Gastrocnemius medialis (tissue), 4 donors: ENCODE data around the gene ILKAP. TPM values are rescaled to one million over a fixed set of nuclear protein-coding genes. Genes with fewer than 3 reads are reported as not detected.

ENCODE experiments used
- ATAC-seq, 2 donors: fragments of 150-250 bp; one replicate each; pipeline ENCODE4 v1.9.1; 2016
- DNase-seq, 2 donors: peaks; one replicate each; pipeline ENCODE4 v3.0.0-alpha.2; 2019
- H3K27ac ChIP-seq, 4 donors: fragments of 200-600 bp; sonication (generic); 1 replicate in 1 of 4; 2 replicates in 3 of 4; pipeline ENCODE4 v1.5.1; 2016 to 2018; ENCODE audit warnings: mild to moderate bottlenecking in 2 of 4, moderate library complexity in 1 of 4
- H3K27me3 ChIP-seq, 3 donors: fragments of 200-600 bp; sonication (generic) in 2 of 3; 1 replicate in 1 of 3; 2 replicates in 2 of 3; pipeline versions ENCODE4 v1.5.1 to v1.6.0; 2016 to 2019; ENCODE audit warnings: mild to moderate bottlenecking in 1 of 3, moderate library complexity in 1 of 3
- H3K36me3 ChIP-seq, 2 donors: fragments of 200-600 bp; sonication (generic) in 1 of 2; one replicate each; pipeline ENCODE4 v1.5.1; 2017 to 2018
- H3K4me1 ChIP-seq, 2 donors: fragments of 200-600 bp; sonication (generic) in 1 of 2; one replicate each; pipeline ENCODE4 v1.5.1; 2016 to 2017; ENCODE audit warnings: mild to moderate bottlenecking in 2 of 2
- H3K4me3 ChIP-seq, 4 donors: fragments of 200-600 bp; sonication (generic) in 3 of 4; 1 replicate in 1 of 4; 2 replicates in 3 of 4; pipeline ENCODE4 v1.5.1; 2016 to 2019; ENCODE audit warnings: mild to moderate bottlenecking in 2 of 4
- H3K9me3 ChIP-seq, 3 donors: fragments of 200-600 bp; sonication (generic) in 2 of 3; 1 replicate in 1 of 3; 2 replicates in 2 of 3; pipeline ENCODE4 v1.5.1; 2016 to 2019
- POLR2A ChIP-seq, 2 donors: fragments of 450-650 bp; IDR thresholded peaks; one replicate each; pipeline ENCODE4 v1.6.1; 2017; ENCODE audit warnings: antibody characterized with exemption in 2 of 2, mild to moderate bottlenecking in 2 of 2, moderate library complexity in 2 of 2
- in situ Hi-C, 4 donors: fragments of 200-750 bp; cut with MboI; loops; one replicate each; pipeline versions ENCODE4 v1.15.0 to v1.8.0; 2017; ENCODE audit warnings: low sequenced_read_pairs in 4 of 4
- intact Hi-C: fragments of 100-400 bp; cut with DNase I; formaldehyde crosslinking; loops from one replicate; pipeline ENCODE4 v1.15.1; 2023; ENCODE audit warnings: low total_unique reads
- total RNA-seq, 4 donors: library from RNA; depleted of rRNA; stranded (reverse); fragments of >200 nt; gene quantifications; one replicate each; pipeline versions ENCODE4 v1.1.0 to v1.2.3, GENCODE V29; 2016
- TF ChIP-seq, protein P1 (sequence below), 5 experiments: fragments of 450-650 bp in 3 of 5; fragments of 200-600 bp in 2 of 5; sonication (generic) in 2 of 5; IDR thresholded peaks in 4 of 5; conservative IDR thresholded peaks in 1 of 5; 1 replicate in 4 of 5; 2 replicates in 1 of 5; pipeline ENCODE4 v1.5.1; 2016 to 2019; ENCODE audit warnings: antibody characterized with exemption in 5 of 5, mild to moderate bottlenecking in 3 of 5, moderate library complexity in 3 of 5

The ILKAP gene, protein sequence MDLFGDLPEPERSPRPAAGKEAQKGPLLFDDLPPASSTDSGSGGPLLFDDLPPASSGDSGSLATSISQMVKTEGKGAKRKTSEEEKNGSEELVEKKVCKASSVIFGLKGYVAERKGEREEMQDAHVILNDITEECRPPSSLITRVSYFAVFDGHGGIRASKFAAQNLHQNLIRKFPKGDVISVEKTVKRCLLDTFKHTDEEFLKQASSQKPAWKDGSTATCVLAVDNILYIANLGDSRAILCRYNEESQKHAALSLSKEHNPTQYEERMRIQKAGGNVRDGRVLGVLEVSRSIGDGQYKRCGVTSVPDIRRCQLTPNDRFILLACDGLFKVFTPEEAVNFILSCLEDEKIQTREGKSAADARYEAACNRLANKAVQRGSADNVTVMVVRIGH
- 10 to 100 TPM; 16.6 to 30.1 (median 23.3) TPM for total RNA-seq

DNA sequence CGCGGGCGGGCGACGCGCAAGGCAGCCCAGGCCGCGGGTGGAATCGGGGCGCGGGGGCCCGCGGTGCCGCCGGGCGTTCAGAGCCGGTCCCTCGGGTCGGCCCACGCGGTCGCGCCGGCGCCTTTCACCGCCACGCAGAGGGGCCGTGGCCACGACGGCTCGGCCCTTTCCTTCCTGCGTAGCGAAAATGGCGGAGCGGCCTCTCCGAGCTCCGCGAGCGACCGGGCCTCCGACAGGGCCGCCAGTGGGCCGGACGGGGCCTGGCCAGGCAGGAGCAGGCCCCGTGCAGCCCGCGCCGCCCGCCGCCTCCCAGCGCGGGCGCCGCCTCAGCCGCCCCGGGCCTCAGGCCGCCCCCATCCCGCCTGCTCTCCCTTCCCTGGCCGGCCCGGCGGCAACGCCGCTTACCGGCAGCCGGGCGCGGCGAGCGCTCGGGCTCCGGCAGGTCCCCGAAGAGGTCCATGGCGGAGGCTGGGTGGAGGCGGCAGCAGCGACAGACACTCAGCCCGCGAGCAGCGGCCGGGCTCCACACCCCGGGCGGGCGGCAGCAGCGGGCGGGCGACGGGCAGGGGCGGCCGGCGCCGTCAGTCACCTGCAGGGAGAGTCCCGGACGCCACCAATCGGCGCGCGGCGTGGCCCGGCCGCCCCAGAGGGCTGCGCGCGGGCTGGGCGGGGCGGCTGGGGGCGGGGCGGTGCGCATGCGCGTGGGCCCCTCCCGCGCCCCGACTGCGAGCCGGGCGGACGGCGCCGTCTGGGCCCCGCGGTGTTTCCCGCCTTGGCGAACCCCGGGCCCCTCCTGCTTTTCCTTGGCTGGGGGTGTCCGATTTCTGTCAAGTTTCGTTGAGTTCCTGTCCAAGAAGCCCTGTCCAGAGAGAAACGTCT lies at the start of gene ILKAP:
TSS of gene ILKAP (minus strand) at position 602 of the 879 bp plus-strand sequence. CDS start at position 460, 142 bp downstream.
- peak; percentile 93 to 97 for TF ChIP-seq POLR2A (IDR thresholded peaks at IDR 0.05)
- TF ChIP-seq, protein P1, sequence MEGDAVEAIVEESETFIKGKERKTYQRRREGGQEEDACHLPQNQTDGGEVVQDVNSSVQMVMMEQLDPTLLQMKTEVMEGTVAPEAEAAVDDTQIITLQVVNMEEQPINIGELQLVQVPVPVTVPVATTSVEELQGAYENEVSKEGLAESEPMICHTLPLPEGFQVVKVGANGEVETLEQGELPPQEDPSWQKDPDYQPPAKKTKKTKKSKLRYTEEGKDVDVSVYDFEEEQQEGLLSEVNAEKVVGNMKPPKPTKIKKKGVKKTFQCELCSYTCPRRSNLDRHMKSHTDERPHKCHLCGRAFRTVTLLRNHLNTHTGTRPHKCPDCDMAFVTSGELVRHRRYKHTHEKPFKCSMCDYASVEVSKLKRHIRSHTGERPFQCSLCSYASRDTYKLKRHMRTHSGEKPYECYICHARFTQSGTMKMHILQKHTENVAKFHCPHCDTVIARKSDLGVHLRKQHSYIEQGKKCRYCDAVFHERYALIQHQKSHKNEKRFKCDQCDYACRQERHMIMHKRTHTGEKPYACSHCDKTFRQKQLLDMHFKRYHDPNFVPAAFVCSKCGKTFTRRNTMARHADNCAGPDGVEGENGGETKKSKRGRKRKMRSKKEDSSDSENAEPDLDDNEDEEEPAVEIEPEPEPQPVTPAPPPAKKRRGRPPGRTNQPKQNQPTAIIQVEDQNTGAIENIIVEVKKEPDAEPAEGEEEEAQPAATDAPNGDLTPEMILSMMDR (IDR thresholded peaks at IDR 0.05 in 4 of 5, conservative IDR thresholded peaks at IDR 0.05 in 1 of 5): peak in 1 of 5 experiments; percentile 24
- H3K36me3 ChIP-seq: no peaks in the 10 kb centered on the region
- H3K4me3 ChIP-seq: peak within 1 kb of the TSS; percentile 56 to 85 (median 66)
- H3K27me3 ChIP-seq: no peaks in the 10 kb centered on the region
- peaks cover 31 to 43% of the 10 kb centered on the region in 2 donors for H3K4me1 ChIP-seq
- ATAC-seq: peak; percentile 95 to 96
- intact Hi-C loops: loop anchor here (2.0 kb wide), 3 partner anchors 85 to 345 kb away; partner anchors contain the start of genes PER2, RAMP1 and SCLY
- in situ Hi-C loops: no loop called here
- peak within 1 kb of the TSS; percentile 83 to 94 (median 91) for H3K27ac ChIP-seq
- peak; percentile 81 to 87 for DNase-seq
- no peaks in the 10 kb centered on the region for H3K9me3 ChIP-seq

DNA sequence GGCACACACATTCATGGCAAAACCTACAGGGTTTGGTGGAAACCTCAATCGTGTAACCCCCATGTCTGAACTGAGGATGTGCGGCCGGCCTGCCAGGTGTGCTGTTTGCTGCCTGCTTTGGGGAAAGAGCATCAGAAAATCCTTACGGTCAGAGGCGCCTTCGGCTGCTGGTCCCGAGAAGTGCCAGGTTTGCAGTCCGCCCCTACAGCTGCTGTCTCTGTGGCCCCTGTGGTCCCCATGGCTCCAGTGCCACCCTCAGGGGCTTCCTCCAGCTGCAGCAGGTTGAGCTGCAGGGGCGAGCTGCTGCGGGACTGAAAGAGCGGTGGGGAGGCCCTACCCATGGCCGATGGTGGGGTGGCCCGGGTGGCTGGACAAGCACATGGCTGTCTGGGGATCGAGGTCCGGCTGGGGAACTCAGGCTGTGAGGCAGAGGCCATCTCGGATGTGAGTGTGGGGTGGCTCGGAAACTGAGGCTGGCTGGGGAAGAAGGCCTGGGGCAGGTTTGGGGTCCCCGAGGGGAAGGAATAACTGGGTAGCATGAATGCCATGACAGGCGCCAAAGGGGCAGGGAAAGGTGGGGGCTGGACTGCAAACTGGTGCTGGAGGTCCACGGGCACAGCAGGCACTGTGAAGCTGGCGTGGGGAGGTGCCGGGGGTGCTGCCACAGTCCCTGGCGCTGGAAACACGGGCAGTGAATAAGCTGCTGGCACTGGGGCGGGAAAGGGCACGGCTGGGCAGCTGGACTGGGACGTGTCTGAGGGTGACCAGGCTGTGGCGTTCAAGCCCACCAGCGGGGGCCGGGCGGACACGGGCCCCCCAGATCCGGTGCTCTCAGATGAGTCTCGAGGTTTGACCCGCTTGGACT lies 49.5 kb upstream of the ILKAP start:
- intact Hi-C loops (no loop called here), in situ Hi-C loops (loop anchor here in 2 of 4 donors (25.0 kb wide), 2 partner anchors 291 to 391 kb away; partner anchors contain the start of genes RAMP1 (in 1 of the 2) and UBE2F (in 1 of the 2))
- peaks cover 11 to 13% of the 10 kb centered on the region in 2 donors for H3K4me1 ChIP-seq

DNA sequence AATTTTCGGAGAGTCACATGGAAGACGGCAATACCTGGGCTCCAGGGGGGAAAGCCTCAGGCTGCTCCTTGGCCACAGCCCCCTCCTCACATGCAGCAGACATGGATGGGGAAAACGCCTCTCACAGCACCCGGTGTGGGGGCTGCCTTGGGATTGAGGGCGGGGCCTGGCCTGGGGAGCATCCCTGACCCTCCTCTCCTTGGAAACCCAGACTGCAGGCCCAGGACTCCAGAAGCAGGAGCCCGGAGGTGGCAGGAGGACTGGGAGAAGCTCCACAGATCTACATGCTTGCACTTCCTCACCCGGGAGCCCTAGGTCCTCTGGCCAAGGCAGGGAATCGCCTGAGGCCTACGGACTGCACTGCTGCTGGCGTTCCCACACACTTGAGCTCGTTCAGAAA lies 48.5 kb upstream of the ILKAP start:
- in situ Hi-C loops: loop anchor here in 2 of 4 donors (25.0 kb wide), 2 partner anchors 290 to 390 kb away; partner anchors contain the start of genes RAMP1 (in 1 of the 2) and UBE2F (in 1 of the 2)
- TF ChIP-seq POLR2A (IDR thresholded peaks at IDR 0.05): no peak
- TF ChIP-seq, protein P1 (IDR thresholded peaks at IDR 0.05 in 4 of 5, conservative IDR thresholded peaks at IDR 0.05 in 1 of 5): no peak

More for the DNA sequence above, 49.5 kb upstream of the ILKAP start:
- ATAC-seq (no peak), DNase-seq (no peak)
- no peak overlapping the region for H3K27ac ChIP-seq
- H3K27me3 ChIP-seq: no peaks in the 10 kb centered on the region
- H3K4me3 ChIP-seq: no peak overlapping the region
- peaks cover 8 to 64% of the 10 kb centered on the region in 2 donors for H3K36me3 ChIP-seq
- no peak for TF ChIP-seq POLR2A (IDR thresholded peaks at IDR 0.05)
- TF ChIP-seq, protein P1 (IDR thresholded peaks at IDR 0.05 in 4 of 5, conservative IDR thresholded peaks at IDR 0.05 in 1 of 5): no peak
- no peaks in the 10 kb centered on the region for H3K9me3 ChIP-seq

DNA sequence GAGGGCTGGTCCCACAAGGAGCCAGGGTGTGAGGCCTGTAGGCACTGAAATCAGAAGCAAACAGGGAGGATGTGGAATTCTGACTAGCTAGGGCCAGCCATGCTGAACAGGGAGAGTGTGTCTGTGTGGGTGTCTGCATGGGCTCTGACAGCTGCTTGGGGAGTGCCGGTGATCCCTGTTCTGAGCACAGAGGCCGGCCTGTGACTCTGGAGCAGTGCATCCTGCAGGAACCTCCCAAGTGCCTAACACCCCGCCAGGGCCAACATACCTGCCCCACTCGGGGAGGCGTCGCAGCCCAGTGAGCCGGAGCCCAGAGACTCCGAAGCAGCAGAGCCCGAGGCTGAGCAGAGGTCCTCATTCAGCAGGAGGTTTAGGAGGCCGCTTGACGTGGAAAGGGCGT lies 47.8 kb upstream of the ILKAP start:
- Histone ChIP-seq H3K4me3 (no peak overlapping the region), H3K27ac (no peak overlapping the region), H3K4me1 (peaks cover 20 to 30% of the 10 kb centered on the region in 2 donors), H3K27me3 (no peaks in the 10 kb centered on the region), H3K9me3 (no peaks in the 10 kb centered on the region), H3K36me3 (peaks cover 4 to 57% of the 10 kb centered on the region in 2 donors)
- intact Hi-C loops (no loop called here), in situ Hi-C loops (loop anchor here in 2 of 4 donors (25.0 kb wide), 2 partner anchors 289 to 389 kb away; partner anchors contain the start of genes RAMP1 (in 1 of the 2) and UBE2F (in 1 of the 2))
- DNase-seq: no peak
- ATAC-seq: no peak
- TF ChIP-seq, protein P1 (IDR thresholded peaks at IDR 0.05 in 4 of 5, conservative IDR thresholded peaks at IDR 0.05 in 1 of 5): no peak
- TF ChIP-seq POLR2A (IDR thresholded peaks at IDR 0.05): no peak

More for the DNA sequence above, 48.5 kb upstream of the ILKAP start:
- Histone ChIP-seq H3K36me3 (peaks cover 4 to 57% of the 10 kb centered on the region in 2 donors), H3K27ac (no peak overlapping the region), H3K4me3 (no peak overlapping the region), H3K27me3 (no peaks in the 10 kb centered on the region), H3K4me1 (peaks cover 17 to 23% of the 10 kb centered on the region in 2 donors), H3K9me3 (no peaks in the 10 kb centered on the region)
- DNase-seq: no peak
- intact Hi-C loops: no loop called here
- no peak for ATAC-seq
